Measurements from ENCODE around the gene FOXC1.

Gene FOXC1

GRCh38 chr6:1617466-1618310 lies 8.0 kb downstream of the FOXC1 start:
- H3K27ac ChIP-seq, result no peak overlapping the region
- TF ChIP-seq CTCF (IDR thresholded peaks at IDR 0.05) (no peak), ZFX (IDR thresholded peaks at IDR 0.05; ENCODE audit: borderline replicate concordance) (no peak)

GRCh38 chr6:1618311-1619097 lies 8.8 kb downstream of the FOXC1 start:
- H3K27ac ChIP-seq, result no peak overlapping the region
- TF ChIP-seq ZFX (IDR thresholded peaks at IDR 0.05; ENCODE audit: borderline replicate concordance), result no peak
- TF ChIP-seq CTCF (IDR thresholded peaks at IDR 0.05), result no peak

- TF ChIP-seq CTCF (IDR thresholded peaks at IDR 0.05), result no peak
- TF ChIP-seq ZFX (IDR thresholded peaks at IDR 0.05; ENCODE audit: borderline replicate concordance), result no peak
- H3K27ac ChIP-seq, result no peak overlapping the region
Measured at GRCh38 chr6:1619098-1619672, 9.5 kb downstream of the FOXC1 start.

- TF ChIP-seq ZFX (IDR thresholded peaks at IDR 0.05; ENCODE audit: borderline replicate concordance) (no peak), CTCF (IDR thresholded peaks at IDR 0.05) (no peak)
- H3K27ac ChIP-seq, result no peak overlapping the region
Measured at GRCh38 chr6:1619673-1620503, 10.2 kb downstream of the FOXC1 start.

- TF ChIP-seq CTCF (IDR thresholded peaks at IDR 0.05) (no peak), ZFX (IDR thresholded peaks at IDR 0.05; ENCODE audit: borderline replicate concordance) (no peak)
- no peak overlapping the region for H3K27ac ChIP-seq
Measured at GRCh38 chr6:1620504-1621069, 10.9 kb downstream of the FOXC1 start.

- TF ChIP-seq CTCF (IDR thresholded peaks at IDR 0.05), result no peak
- TF ChIP-seq ZFX (IDR thresholded peaks at IDR 0.05; ENCODE audit: borderline replicate concordance), result no peak
Measured at GRCh38 chr6:1621070-1621701, 11.5 kb downstream of the FOXC1 start.

More at GRCh38 chr6:1621070-1621701, 11.5 kb downstream of the FOXC1 start:
- H3K27ac ChIP-seq, result no peak overlapping the region
